Endometrium (tissue), 2 donors: ENCODE results near the gene NGRN.
"Not testable (repeated sequence)": the region's sequence is repeated elsewhere in the genome, so short reads cannot be mapped to it uniquely, and the experiment has no call there.

Experiments
- FAIRE-seq: peaks from 2 replicates; lab custom pipeline; 2012; peaks lifted over from hg19 to GRCh38; lab: Jason Lieb, UNC
- donor health status: control.
- donor health status: control.

NGRN gene

GRCh38 chr15:90286678-90287077 lies 21.2 kb downstream of the NGRN start:
- FAIRE-seq: no peak

DNA sequence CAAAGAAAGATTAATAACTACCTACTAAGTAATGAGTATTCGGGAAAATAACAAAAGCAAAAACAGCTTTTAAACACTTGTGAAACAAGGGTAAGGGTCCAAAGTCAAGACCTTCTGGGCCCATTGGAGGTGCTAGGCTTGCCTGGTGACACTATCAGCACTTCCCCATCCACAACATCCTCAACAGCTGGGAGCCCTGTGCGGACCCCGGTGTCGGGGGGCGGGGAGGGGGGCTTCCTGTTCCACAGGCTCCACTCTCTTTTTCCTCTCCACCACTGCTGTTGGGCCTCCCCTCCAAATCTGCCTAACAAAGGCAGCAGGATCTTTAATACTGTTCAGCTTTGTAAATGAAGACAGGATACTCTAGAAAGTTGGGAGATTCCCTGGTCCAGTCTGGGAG lies 21.6 kb downstream of the NGRN start:
- FAIRE-seq: no peak

DNA sequence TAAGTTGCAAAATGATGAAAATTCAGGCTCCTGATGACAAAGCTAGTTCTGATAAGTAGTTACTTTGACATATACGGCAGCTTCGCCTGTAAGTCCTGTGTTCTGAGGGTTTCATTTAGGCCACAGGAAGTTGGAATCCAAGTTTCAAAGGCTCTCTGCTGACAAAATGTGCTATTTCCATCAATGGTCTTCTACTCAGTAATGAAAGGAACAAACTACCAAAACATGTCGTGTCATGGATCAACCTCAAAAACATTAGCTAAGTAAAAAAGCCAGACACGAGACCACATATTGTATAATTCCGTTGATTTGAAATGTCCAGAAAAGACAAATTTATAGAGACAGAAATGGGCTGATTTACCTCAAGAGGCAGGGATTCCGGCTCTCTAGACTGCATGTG lies 22.5 kb downstream of the NGRN start:
- no peak for FAIRE-seq

DNA sequence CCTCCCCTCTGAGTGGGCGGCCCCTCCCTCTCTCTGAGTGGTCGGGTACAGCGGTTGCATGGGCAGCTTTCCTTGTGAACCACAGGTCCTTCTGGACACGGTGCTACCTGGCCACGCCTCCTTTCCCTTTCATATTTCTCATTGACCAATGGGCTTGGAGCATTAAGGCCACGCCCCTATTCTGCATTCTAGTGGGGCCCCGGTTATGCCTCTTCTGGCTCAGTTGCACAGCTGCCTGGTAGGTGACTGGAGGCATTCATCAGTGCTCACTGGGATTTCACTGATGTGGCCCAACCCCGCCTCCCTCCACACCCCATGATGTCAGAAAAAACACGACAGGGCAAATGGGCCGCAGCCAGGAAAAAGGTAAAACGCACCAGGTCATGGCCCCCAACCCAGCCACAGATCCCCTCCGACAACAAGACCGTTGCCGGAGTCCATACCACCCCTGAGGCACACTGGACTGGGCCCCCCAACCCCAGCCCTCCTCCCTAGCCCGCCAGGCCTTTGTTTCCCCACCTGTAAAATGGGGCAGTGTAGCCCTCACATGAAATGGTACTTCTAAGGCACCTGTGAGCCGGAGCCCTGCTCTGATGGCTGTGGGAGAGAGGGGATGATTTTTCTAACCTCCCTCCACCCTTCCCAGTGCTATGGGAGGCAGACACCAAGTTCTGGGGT lies 26.3 kb downstream of the NGRN start:
- no peak for FAIRE-seq

DNA sequence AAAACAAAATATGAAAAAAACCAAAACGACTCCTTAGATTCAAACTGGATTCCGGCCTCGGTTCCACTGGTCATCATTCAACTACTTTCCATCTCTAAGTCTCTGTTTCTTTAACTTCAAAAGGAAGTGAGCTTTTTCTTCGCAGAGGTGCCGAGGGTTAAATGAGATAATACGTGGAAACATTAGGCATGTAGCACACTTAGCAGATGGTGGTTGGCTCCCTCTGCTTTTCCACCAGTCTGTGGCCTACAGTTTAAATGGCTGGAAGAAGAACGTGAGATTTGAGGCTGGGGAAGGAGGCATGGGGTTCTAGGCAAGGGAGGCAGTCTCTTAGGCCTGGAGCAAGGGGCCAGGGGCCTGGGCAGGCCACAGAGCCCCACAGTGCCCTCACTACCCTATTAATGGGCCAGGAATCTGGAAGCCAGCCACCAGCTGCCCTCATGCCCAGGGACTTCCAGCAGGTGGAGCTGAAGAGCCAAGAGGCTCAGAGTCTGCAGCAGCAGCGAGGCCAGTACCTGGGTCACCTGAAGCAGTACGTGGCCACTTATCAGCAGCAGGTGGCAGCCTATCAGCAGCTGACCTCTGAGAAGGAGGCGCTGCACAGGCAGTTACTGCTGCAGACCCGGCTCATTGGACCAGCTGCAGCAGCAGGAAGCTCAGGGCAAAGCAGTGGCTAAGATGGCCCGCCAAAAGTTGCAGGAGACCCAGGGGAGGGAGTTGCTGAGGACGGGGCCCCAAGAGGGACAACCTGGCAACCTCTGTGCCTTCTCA lies 27.8 kb downstream of the NGRN start:
- FAIRE-seq: not testable (repeated sequence)

- no peak for FAIRE-seq
Measured at GRCh38 chr15:90294159-90294558, 28.7 kb downstream of the NGRN start.

DNA sequence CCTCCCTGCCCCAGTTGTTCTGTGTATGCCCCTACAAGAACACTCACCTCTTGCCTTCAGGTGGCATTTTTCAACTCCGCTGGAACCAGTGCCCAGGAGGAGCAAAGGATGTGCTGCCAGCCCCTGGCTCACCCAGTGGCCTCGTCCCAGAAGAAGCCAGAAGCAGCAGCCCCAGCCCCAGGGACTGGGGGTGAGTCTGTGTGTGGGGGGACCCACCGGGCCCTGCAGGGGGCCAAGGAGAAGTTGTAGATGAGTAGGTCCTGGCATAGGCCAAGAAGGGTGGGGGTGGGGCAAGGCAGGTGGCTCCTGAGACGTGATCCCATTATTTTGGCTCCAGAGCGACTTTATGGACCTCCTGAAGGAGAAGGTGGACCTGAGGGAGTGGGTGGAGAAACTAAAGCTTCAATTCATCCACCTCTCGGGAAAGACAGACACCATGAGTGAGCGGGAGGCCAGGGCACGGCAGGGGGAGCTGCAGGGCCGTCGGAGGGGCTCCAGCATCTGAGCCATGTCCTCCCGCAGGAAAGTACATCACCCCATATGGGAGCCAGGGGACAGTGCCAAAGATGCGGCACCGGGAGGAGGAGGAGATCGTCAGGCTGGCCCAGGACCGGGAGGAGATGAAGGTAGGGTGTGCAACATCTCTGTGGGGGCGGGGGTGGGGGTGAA lies 29.3 kb downstream of the NGRN start:
- no peak for FAIRE-seq

DNA sequence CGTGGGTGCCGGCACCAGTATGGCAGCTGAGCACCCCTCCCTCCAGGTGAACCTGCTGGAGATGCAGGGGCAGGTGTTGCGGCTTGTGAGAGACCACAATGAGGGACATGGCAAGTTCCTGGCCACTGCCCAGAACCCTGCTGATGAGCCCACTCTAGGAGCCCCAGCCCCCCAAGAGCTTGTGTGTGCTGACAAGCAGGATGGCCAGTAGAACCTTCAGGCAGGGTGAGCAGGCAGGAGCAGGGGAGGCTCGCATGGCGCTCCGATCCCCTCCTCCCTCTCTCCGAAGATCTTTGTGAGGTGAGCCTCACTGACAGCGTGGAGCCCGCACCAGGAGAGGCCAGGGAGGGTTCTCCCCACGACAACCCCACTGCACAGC lies 29.8 kb downstream of the NGRN start:
- FAIRE-seq: no peak

- FAIRE-seq: not testable (repeated sequence)
Measured at GRCh38 chr15:90296316-90296884, 30.9 kb downstream of the NGRN start.

- FAIRE-seq: no peak
Measured at GRCh38 chr15:90297021-90297420, 31.5 kb downstream of the NGRN start.

DNA sequence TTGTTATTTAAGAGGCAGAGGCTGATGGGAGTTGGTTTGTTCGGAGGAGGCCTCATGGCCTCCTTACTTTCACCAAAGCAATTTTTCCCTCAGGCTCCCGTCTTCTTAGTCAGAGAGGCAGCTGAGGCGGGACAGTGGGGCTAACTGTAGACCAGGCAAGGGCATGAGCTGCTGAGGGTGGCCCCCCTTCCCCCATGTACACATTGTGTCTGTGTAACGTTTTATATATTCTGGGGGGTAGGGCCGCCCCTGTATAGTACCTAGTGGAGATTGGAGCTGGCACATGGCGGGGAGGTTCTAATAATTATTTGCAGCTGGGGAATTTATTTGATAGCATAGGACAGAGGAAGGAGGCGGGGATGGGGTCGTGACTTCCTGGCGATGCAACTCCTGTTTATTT lies 35.1 kb downstream of the NGRN start:
- no peak for FAIRE-seq

GRCh38 chr15:90300988-90301706 lies 35.7 kb downstream of the NGRN start:
- no peak for FAIRE-seq

DNA sequence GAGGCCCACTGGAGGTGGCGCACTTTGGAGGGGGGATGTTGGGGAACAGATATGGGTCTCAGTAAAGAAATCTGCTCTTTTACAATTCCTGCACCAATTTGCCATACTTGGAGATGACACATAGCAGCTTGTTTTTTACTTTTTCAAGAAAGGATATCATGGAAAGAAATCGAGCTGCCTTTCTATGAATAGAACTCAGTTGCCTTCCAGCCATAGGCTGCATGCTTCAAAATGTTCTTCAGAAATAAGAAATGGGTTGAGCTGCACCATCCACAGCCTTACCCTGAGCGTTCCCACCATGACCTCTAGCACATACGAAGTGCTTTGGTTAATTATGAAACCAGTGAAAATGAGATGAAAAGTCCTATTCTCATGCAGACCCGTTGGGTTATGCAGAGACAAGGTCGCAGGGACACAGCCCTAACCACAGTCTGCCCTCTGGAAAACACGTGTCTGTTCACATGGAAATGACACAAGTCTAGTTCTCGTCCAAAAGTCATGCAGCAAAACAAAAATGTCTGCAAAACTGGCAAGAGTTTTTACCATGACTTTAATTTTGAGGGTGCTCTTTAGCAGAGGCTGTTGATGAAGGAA lies 36.3 kb downstream of the NGRN start:
- FAIRE-seq: no peak

DNA sequence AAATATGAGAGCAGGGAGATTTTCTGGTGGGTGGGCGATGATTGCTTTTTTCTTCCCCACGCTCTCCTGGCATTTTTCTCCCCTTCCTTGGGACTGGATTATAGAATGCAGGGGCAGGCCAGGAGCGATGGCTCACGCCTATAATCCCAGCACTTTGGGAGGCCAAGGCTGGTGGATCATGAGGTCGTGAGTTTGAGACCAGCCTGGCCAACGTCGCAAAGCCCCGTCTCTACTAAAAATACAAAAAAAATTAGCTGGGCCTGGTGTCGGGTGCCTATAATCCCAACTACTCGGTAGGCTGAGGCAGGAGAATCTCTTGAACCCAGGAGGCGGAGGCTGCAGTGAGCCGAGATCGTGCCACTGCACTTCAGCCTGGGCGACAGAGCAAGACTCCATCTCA lies 39.9 kb downstream of the NGRN start:
- not testable (repeated sequence) for FAIRE-seq

DNA sequence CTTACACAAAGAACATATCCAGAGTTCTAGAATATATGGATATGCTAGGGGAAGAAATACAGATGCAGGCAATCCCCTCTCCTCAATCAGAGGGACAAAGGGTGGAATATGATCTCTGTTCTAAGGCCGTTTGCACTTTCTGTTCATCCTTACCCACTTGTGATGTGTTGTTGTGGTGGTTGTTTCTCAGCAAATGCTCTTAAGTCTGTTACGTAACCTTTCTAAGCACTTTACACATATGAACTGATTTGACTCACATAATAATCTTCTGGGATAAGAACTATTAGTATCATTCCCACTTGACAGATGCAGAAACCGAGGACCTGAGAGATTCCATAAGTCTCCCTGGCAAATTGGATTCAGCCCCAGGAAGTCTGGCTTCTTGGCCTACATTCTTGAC lies 40.5 kb downstream of the NGRN start:
- FAIRE-seq: no peak

- FAIRE-seq: no peak
Measured at GRCh38 chr15:90306560-90306959, 41.1 kb downstream of the NGRN start.

DNA sequence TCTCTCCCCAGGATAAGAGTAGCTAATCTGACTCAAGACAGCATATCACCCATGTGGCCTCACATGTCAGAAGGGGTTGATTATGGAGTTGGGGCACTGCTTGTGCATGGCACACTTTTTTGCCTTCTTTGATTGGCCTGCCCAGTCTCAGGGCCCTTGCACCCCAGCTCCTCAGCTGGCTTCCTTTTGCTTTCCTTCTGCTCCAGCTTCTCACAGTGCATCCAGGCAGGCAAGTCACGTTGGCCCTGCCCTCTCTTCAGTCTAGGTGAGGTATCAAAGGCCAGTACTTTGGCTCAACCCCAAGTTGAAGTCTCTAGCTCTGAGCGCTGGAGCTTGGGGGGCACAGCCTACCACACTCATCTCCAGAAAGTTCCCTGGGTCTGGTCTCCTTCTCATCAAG lies 42.2 kb downstream of the NGRN start:
- FAIRE-seq: no peak

GRCh38 chr15:90309020-90309419 lies 43.5 kb downstream of the NGRN start:
- FAIRE-seq: no peak

- no peak for FAIRE-seq
Measured at GRCh38 chr15:90315278-90315982, 50.0 kb downstream of the NGRN start.

DNA sequence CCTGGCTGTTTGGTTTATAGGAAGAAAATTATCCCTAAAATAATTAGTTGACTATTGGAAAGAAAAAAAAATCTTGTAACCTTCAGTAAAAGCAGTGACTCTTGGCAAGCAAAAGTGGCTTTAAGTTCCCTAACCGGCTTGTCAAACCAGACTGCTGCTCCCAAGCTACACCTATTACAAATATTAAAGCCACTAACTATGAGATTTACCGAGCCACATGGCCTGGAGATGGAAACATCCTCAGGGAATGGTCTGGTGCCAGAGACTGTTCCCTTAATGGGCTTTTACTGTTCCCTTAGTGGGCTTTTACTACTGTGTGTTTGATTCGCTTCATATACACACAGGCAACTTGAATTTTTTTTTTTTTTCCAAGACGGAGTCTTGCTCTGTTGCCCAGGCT lies 50.7 kb downstream of the NGRN start:
- FAIRE-seq: no peak

DNA sequence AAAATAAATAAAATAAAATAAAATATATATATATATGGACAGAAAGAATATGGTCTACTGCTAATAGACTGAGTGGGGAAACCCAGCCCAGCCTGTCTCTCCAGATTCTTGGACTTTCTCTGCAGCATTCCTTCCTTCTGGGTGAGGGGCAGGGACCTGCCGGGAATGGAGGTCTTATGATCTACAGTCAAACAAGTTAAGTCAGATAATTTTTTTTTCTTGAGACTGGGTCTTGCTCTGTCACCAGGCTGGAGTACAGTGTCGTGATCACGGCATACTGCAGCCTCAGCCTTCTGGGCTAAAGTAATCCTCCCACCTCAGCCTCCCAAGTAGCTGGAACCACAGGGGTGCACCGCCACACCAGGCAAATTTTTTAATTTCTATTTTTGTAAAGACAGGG lies 53.1 kb downstream of the NGRN start:
- FAIRE-seq: no peak
